ENCODE measurements around the gene MAPK8. TPM values are rescaled to one million over a fixed set of nuclear protein-coding genes. Genes with fewer than 3 reads are reported as not detected.

MAPK8 gene
- total RNA-seq, 1 donor from 2014 or later, result 66.4 TPM

- Mint-ChIP-seq H3K27me3 (ENCODE audit: low read depth) (no peaks in the 10 kb centered on the region), H3K27ac (no peak overlapping the region), H3K4me1 (peaks cover 5% of the 10 kb centered on the region), H3K4me3 (no peak overlapping the region), H3K36me3 (peaks cover 45% of the 10 kb centered on the region), H3K9me3 (peaks cover 23% of the 10 kb centered on the region)
- no peak for DNase-seq (ENCODE audit: low spot score in 2 of 2, unreplicated experiment in 2 of 2)
- TF ChIP-seq CTCF (IDR thresholded peaks at IDR 0.05; ENCODE audit: unreplicated experiment), result no peak
Observed at GRCh38 chr10:48412081-48412480, 105.6 kb downstream of the MAPK8 start.

GRCh38 chr10:48412933-48413332 lies 106.5 kb downstream of the MAPK8 start:
- Mint-ChIP-seq H3K4me1 (peaks cover 11% of the 10 kb centered on the region), H3K9me3 (peaks cover 23% of the 10 kb centered on the region)

GRCh38 chr10:48414160-48414559 lies 107.7 kb downstream of the MAPK8 start:
- peaks cover 45% of the 10 kb centered on the region for H3K36me3 Mint-ChIP-seq
- peaks cover 23% of the 10 kb centered on the region for H3K9me3 Mint-ChIP-seq
- H3K27me3 Mint-ChIP-seq (ENCODE audit: low read depth), result no peaks in the 10 kb centered on the region

More at GRCh38 chr10:48412933-48413332, 106.5 kb downstream of the MAPK8 start:
- DNase-seq (ENCODE audit: low spot score in 2 of 2, unreplicated experiment in 2 of 2), result no peak
- peaks cover 45% of the 10 kb centered on the region for H3K36me3 Mint-ChIP-seq
- TF ChIP-seq CTCF (IDR thresholded peaks at IDR 0.05; ENCODE audit: unreplicated experiment), result no peak
- no peaks in the 10 kb centered on the region for H3K27me3 Mint-ChIP-seq (ENCODE audit: low read depth)
- H3K27ac Mint-ChIP-seq, result no peak overlapping the region
- no peak overlapping the region for H3K4me3 Mint-ChIP-seq

GRCh38 chr10:48414778-48415177 lies 108.3 kb downstream of the MAPK8 start:
- Mint-ChIP-seq H3K9me3 (peaks cover 23% of the 10 kb centered on the region), H3K4me1 (peaks cover 11% of the 10 kb centered on the region), H3K36me3 (peaks cover 44% of the 10 kb centered on the region), H3K27ac (no peak overlapping the region), H3K4me3 (no peak overlapping the region), H3K27me3 (ENCODE audit: low read depth) (no peaks in the 10 kb centered on the region)
- DNase-seq (ENCODE audit: low spot score in 2 of 2, unreplicated experiment in 2 of 2), result no peak
- TF ChIP-seq CTCF (IDR thresholded peaks at IDR 0.05; ENCODE audit: unreplicated experiment), result no peak

More at GRCh38 chr10:48414160-48414559, 107.7 kb downstream of the MAPK8 start:
- no peak overlapping the region for H3K4me3 Mint-ChIP-seq
- no peak for TF ChIP-seq CTCF (IDR thresholded peaks at IDR 0.05; ENCODE audit: unreplicated experiment)
- no peak overlapping the region for H3K27ac Mint-ChIP-seq
- DNase-seq (ENCODE audit: low spot score in 2 of 2, unreplicated experiment in 2 of 2), result no peak
- peaks cover 11% of the 10 kb centered on the region for H3K4me1 Mint-ChIP-seq

- TF ChIP-seq CTCF (IDR thresholded peaks at IDR 0.05; ENCODE audit: unreplicated experiment), result no peak
- DNase-seq (ENCODE audit: low spot score in 2 of 2, unreplicated experiment in 2 of 2), result no peak
- Mint-ChIP-seq H3K36me3 (peaks cover 30% of the 10 kb centered on the region), H3K27me3 (ENCODE audit: low read depth) (no peaks in the 10 kb centered on the region), H3K4me3 (no peak overlapping the region), H3K4me1 (peaks cover 11% of the 10 kb centered on the region), H3K9me3 (peaks cover 14% of the 10 kb centered on the region), H3K27ac (peak overlapping the region; percentile 34)
Observed at GRCh38 chr10:48416584-48417232, 110.2 kb downstream of the MAPK8 start.
